Measurements from ENCODE around the gene SFT2D3. TPM values are rescaled to one million over a fixed set of nuclear protein-coding genes. Genes with fewer than 3 reads are reported as not detected.
"Not testable (repeated sequence)": the region's sequence is repeated elsewhere in the genome, so short reads cannot be mapped to it uniquely, and the experiment has no call there.

Gene SFT2D3
- total RNA-seq, 2 experiments from 2014 or later, result 2.8 to 3.1 TPM

- no peak for DNase-seq
- peaks cover 51% of the 10 kb centered on the region for H3K36me3 Mint-ChIP-seq (ENCODE audit: low read depth)
- peaks cover 63% of the 10 kb centered on the region for H3K4me1 Mint-ChIP-seq
- intact Hi-C loops (cut with DNase I, micrococcal nuclease), result no loop called here
- no peak overlapping the region for H3K27ac Mint-ChIP-seq
- ATAC-seq, result no peak
- H3K27me3 Mint-ChIP-seq, result no peaks in the 10 kb centered on the region
- ChIA-PET CTCF (interaction anchor here (0.6 to 1.3 kb wide), 2 partner anchors 20 to 26 kb away, joined by 3 read pairs; no protein-coding TSS in a partner anchor), POLR2A (no interaction called here)
- H3K4me3 Mint-ChIP-seq, result no peak overlapping the region
- no peaks in the 10 kb centered on the region for H3K9me3 Mint-ChIP-seq (ENCODE audit: low read depth)
Observed at GRCh38 chr2:127740665-127741288, 39.5 kb downstream of the SFT2D3 start.

GRCh38 chr2:127743477-127744026, 42.3 kb downstream of the SFT2D3 start:
- Mint-ChIP-seq H3K27ac (peak overlapping the region; percentile 20), H3K9me3 (ENCODE audit: low read depth) (no peaks in the 10 kb centered on the region), H3K36me3 (ENCODE audit: low read depth) (peaks cover 47% of the 10 kb centered on the region), H3K27me3 (no peaks in the 10 kb centered on the region), H3K4me3 (no peak overlapping the region), H3K4me1 (peaks cover 47% of the 10 kb centered on the region)
- ChIA-PET CTCF (interaction anchor here (0.6 to 0.9 kb wide), 2 partner anchors 91 to 403 kb away, joined by 3 to 4 read pairs; no protein-coding TSS in a partner anchor), POLR2A (no interaction called here)
- intact Hi-C loops (cut with DNase I, micrococcal nuclease), result no loop called here
- ATAC-seq (peak; percentile 67), DNase-seq (no peak)

GRCh38 chr2:127747621-127748020, 46.3 kb downstream of the SFT2D3 start:
- CTCF ChIA-PET, result no interaction called here
- no peak for ATAC-seq
- H3K4me3 Mint-ChIP-seq, result no peak overlapping the region
- H3K27me3 Mint-ChIP-seq, result no peaks in the 10 kb centered on the region
- DNase-seq, result no peak
- no peaks in the 10 kb centered on the region for H3K9me3 Mint-ChIP-seq (ENCODE audit: low read depth)
- H3K4me1 Mint-ChIP-seq, result peaks cover 31% of the 10 kb centered on the region
- POLR2A ChIA-PET, result no interaction called here
- intact Hi-C loops (cut with DNase I, micrococcal nuclease), result no loop called here
- H3K36me3 Mint-ChIP-seq (ENCODE audit: low read depth), result peaks cover 29% of the 10 kb centered on the region
- no peak overlapping the region for H3K27ac Mint-ChIP-seq

DNA sequence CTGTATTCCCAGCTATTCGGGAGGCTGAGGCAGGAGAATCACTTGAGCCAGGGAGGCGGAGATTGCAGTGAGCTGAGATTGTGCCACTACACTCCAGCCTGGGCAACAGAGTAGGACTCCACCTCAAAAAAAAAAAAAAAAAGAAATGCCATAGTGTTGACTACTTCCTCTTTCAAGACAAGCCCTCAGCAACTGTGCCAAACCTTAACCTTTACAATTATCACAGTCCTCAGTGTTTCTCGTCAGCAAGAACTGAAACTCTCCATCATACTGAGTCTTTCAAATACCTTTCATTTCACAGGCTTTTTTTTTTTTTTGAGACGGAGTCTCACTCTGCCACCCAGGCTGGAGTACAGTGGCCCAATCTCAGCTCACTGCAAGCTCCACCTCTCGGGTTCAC, 48.2 kb downstream of the SFT2D3 start:
- H3K9me3 Mint-ChIP-seq (ENCODE audit: low read depth); H3K4me3 Mint-ChIP-seq; H3K27me3 Mint-ChIP-seq; intact Hi-C loops (cut with DNase I, micrococcal nuclease): not testable (repeated sequence)
- Mint-ChIP-seq H3K4me1 (peaks cover 22% of the 10 kb centered on the region), H3K36me3 (ENCODE audit: low read depth) (peaks cover 34% of the 10 kb centered on the region), H3K27ac (peak overlapping the region; percentile 14)
- peak; percentile 97 for ATAC-seq
- CTCF ChIA-PET, result interaction anchor here (0.6 kb wide), 1 partner anchor 160 kb away, joined by 3 read pairs; no protein-coding TSS in a partner anchor
- POLR2A ChIA-PET, result interaction anchor here (0.5 kb wide), 1 partner anchor 125 kb away, joined by 3 read pairs; no protein-coding TSS in a partner anchor
- peak; percentile 20 for DNase-seq

DNA sequence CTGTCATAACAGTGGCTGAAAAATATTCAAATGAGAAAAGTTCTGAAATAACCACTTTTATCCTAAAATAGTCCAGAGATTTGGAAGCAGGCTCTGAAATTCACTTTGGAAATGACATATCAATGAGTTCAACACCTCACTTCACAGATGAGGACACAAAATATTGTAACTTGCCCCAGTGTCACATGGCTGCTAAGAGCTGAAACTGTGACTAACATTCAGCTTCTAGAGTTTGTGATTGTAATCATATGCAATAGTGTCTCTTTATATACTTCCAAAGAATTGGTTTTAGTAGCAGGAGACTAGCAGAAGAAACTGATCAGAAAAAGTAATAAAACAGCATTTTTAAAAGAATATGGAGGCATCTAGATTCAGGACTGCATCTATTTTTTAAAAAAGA, 52.1 kb downstream of the SFT2D3 start:
- no peak for DNase-seq
- Mint-ChIP-seq H3K4me3 (no peak overlapping the region), H3K27ac (peak overlapping the region; percentile 74), H3K27me3 (no peaks in the 10 kb centered on the region), H3K4me1 (peaks cover 18% of the 10 kb centered on the region), H3K9me3 (ENCODE audit: low read depth) (no peaks in the 10 kb centered on the region), H3K36me3 (ENCODE audit: low read depth) (peaks cover 22% of the 10 kb centered on the region)
- ChIA-PET CTCF (interaction anchor here (1.3 kb wide), 1 partner anchor 27 kb away, joined by 4 read pairs; no protein-coding TSS in a partner anchor), POLR2A (no interaction called here)
- intact Hi-C loops (cut with DNase I, micrococcal nuclease), result no loop called here
- peak; percentile 26 for ATAC-seq

- H3K27me3 Mint-ChIP-seq, result no peaks in the 10 kb centered on the region
- H3K27ac Mint-ChIP-seq, result no peak overlapping the region
- intact Hi-C loops (cut with DNase I, micrococcal nuclease), result no loop called here
- no peaks in the 10 kb centered on the region for H3K9me3 Mint-ChIP-seq (ENCODE audit: low read depth)
- CTCF ChIA-PET, result interaction anchor here (0.6 to 1.6 kb wide), 4 partner anchors 9 to 82 kb away, joined by 3 to 5 read pairs (median 4); no protein-coding TSS in a partner anchor
- no peak for ATAC-seq
- H3K36me3 Mint-ChIP-seq (ENCODE audit: low read depth), result peaks cover 22% of the 10 kb centered on the region
- no peak for DNase-seq
- H3K4me1 Mint-ChIP-seq, result peaks cover 16% of the 10 kb centered on the region
- POLR2A ChIA-PET, result interaction anchor here (0.6 kb wide), 1 partner anchor 149 kb away, joined by 3 read pairs; no protein-coding TSS in a partner anchor
- no peak overlapping the region for H3K4me3 Mint-ChIP-seq
Observed at GRCh38 chr2:127754186-127754585, 52.9 kb downstream of the SFT2D3 start.

Other genes starting within 250 kb of the SFT2D3 start
- 10 to 100 TPM; 49.5 to 55.0 TPM for gene IWS1, start 175.0 kb upstream of the SFT2D3 start, total RNA-seq
- 1 to 10 TPM in 1 of 2 experiments, under 1 TPM in 1; 0.75 to 1.5 TPM for gene MYO7B, start 165.8 kb upstream of the SFT2D3 start, total RNA-seq
- not detected for gene GPR17, start 55.3 kb upstream of the SFT2D3 start, total RNA-seq
- 10 to 100 TPM; 16.4 to 19.3 TPM for gene LIMS2, start 26.0 kb upstream of the SFT2D3 start, total RNA-seq
- gene WDR33, start 109.7 kb downstream of the SFT2D3 start, total RNA-seq, result 10 to 100 TPM; 58.6 to 76.3 TPM
- gene POLR2D, start 156.7 kb downstream of the SFT2D3 start, total RNA-seq, result 10 to 100 TPM; 72.4 to 73.7 TPM
- 10 to 100 TPM; 12.8 to 14.2 TPM for gene AMMECR1L, start 184.5 kb downstream of the SFT2D3 start, total RNA-seq

All from activated CD4-positive, alpha-beta T cell treated with anti-CD3 and anti-CD28 coated beads for 36 hours (primary cell).